ENCODE data around the gene ANO7. TPM values are rescaled to one million over a fixed set of nuclear protein-coding genes. Genes with fewer than 3 reads are reported as not detected.

Gene ANO7
- total and polyA plus RNA-seq, 2 of the 13 experiments (the other 11 are each of a cell fraction or from before 2014, with no cell fraction given), result 4.1 to 4.9 TPM

DNA sequence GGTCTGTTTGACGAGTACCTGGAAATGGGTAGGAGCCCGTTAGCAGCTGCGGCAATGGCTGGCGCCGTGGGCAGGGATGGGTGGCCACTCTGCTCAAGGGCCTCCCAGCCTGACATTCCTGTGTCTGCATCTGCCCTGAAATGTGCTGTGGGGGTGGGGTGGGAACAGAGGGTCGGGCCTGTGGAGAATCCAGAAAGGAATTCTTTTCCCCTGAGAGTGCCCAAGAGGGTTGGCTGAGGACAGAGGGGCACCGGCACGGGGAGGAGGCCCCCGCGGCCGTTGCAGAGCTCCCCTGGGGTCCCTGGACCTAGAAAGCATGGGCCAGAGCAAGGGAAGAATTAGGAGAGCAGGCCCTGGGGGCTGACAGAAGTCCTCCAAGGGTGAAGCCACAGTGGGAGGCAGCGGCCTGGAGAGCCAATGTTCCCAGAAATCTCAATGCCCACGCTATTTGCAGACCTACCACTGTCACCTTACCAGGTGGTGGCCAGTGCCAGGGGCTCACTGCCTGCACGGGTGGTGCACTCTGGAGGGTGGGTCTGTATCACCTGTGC lies 27.8 kb downstream of the ANO7 start:
- FAIRE-seq, result no peak
- no peak overlapping the region for H3K27ac ChIP-seq (ENCODE audit: extremely low read length, insufficient read depth, low read length)
- no peaks in the 10 kb centered on the region for H3K9me3 ChIP-seq (ENCODE audit: low read length)
- H3K4me2 ChIP-seq (ENCODE audit: low read depth, low read length), result peak overlapping the region; percentile 49
- ChIA-PET CTCF (ENCODE audit: low intra/inter-chr PET ratio, low total read pairs) (no interaction called here), POLR2A (interaction anchor here (0.7 to 2.2 kb wide), 10 partner anchors 9 to 655 kb away, joined by 3 to 9 read pairs (median 4); partner anchors contain the start of genes DTYMK, MTERF4, PASK and PPP1R7)
- in situ Hi-C loops (cut with HindIII; ENCODE audit: extremely low pct_ligation_motif_present, low pct_unique_long_range_greater_than_20kb) (loop anchor here (5.0 to 25.0 kb wide), 2 partner anchors 124 to 654 kb away; partner anchors contain the start of genes ANKMY1, DUSP28 and RNPEPL1), intact Hi-C loops (cut with micrococcal nuclease; ENCODE audit: unreplicated experiment) (no loop called here)
- peaks cover 14 to 33% of the 10 kb centered on the region in 2 experiments for H3K27me3 ChIP-seq (ENCODE audit: control insufficient read depth in 1 of 2, insufficient read depth in 2 of 2, low read length in 2 of 2)
- peak overlapping the region; percentile 4; the same call in 1 of the 2 replicates for H3K9ac ChIP-seq (ENCODE audit: insufficient read depth, low read depth, low read length)
- H3K4me3 ChIP-seq (replicated peaks in 1 of 3; ENCODE audit: insufficient read depth in 1 of 3, low read depth in 2 of 3, low read length in 3 of 3), result no peak overlapping the region; a peak in 1 of 6 replicates
- 31% methylated on average over 9 of the region's 14 CpGs for WGBS (ENCODE audit: low lambda C conversion rate)
- H4K20me1 ChIP-seq (ENCODE audit: insufficient read depth, low read length), result no peaks in the 10 kb centered on the region
- H3K4me1 ChIP-seq (ENCODE audit: insufficient read depth, low read length), result peaks cover 55% of the 10 kb centered on the region
- ATAC-seq, result peak; percentile 4
- no peak for DNase-seq (ENCODE audit: low spot score)
- BruUV-seq (replicated peaks), result no TSS peak
- H3K79me2 ChIP-seq (ENCODE audit: insufficient read depth, low read length), result peaks cover 23% of the 10 kb centered on the region
- H2AFZ ChIP-seq (ENCODE audit: low read length), result no peak overlapping the region
- no peaks in the 10 kb centered on the region for H3K36me3 ChIP-seq (replicated peaks in 1 of 2; ENCODE audit: control insufficient read depth in 1 of 2, insufficient read depth in 2 of 2, low read length in 2 of 2)
- TF ChIP-seq, protein P1, sequence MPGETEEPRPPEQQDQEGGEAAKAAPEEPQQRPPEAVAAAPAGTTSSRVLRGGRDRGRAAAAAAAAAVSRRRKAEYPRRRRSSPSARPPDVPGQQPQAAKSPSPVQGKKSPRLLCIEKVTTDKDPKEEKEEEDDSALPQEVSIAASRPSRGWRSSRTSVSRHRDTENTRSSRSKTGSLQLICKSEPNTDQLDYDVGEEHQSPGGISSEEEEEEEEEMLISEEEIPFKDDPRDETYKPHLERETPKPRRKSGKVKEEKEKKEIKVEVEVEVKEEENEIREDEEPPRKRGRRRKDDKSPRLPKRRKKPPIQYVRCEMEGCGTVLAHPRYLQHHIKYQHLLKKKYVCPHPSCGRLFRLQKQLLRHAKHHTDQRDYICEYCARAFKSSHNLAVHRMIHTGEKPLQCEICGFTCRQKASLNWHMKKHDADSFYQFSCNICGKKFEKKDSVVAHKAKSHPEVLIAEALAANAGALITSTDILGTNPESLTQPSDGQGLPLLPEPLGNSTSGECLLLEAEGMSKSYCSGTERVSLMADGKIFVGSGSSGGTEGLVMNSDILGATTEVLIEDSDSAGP (CRISPR knock-in tag; IDR thresholded peaks at IDR 0.05; ENCODE audit: borderline replicate concordance), result 0 out of 2 replicates have a peak, but pooled peaks have one; percentile 23
- TF ChIP-seq NCOA5 (CRISPR knock-in tag; IDR thresholded peaks at IDR 0.05) (no peak), PAWR (CRISPR knock-in tag; IDR thresholded peaks at IDR 0.05; ENCODE audit: borderline replicate concordance) (0 out of 2 replicates have a peak, but pooled peaks have one; percentile 24), LCORL (IDR thresholded peaks at IDR 0.05) (no peak), LCORL (CRISPR knock-in tag; IDR thresholded peaks at IDR 0.05) (no peak), SAFB2 (CRISPR knock-in tag; IDR thresholded peaks at IDR 0.05; ENCODE audit: borderline replicate concordance, low read depth) (no peak), ZNF556 (CRISPR knock-in tag; IDR thresholded peaks at IDR 0.05; ENCODE audit: borderline replicate concordance) (0 out of 2 replicates have a peak, but pooled peaks have one; percentile 12), GLI4 (CRISPR knock-in tag; IDR thresholded peaks at IDR 0.05; ENCODE audit: borderline replicate concordance) (0 out of 2 replicates have a peak, but pooled peaks have one; percentile 0), ZNF616 (CRISPR knock-in tag; IDR thresholded peaks at IDR 0.05; ENCODE audit: low read depth) (no peak), ZSCAN9 (CRISPR knock-in tag; IDR thresholded peaks at IDR 0.05; ENCODE audit: borderline replicate concordance) (no peak), NFE2L1 (CRISPR knock-in tag; IDR thresholded peaks at IDR 0.05; ENCODE audit: borderline replicate concordance) (no peak)
- TF ChIP-seq, protein P2, sequence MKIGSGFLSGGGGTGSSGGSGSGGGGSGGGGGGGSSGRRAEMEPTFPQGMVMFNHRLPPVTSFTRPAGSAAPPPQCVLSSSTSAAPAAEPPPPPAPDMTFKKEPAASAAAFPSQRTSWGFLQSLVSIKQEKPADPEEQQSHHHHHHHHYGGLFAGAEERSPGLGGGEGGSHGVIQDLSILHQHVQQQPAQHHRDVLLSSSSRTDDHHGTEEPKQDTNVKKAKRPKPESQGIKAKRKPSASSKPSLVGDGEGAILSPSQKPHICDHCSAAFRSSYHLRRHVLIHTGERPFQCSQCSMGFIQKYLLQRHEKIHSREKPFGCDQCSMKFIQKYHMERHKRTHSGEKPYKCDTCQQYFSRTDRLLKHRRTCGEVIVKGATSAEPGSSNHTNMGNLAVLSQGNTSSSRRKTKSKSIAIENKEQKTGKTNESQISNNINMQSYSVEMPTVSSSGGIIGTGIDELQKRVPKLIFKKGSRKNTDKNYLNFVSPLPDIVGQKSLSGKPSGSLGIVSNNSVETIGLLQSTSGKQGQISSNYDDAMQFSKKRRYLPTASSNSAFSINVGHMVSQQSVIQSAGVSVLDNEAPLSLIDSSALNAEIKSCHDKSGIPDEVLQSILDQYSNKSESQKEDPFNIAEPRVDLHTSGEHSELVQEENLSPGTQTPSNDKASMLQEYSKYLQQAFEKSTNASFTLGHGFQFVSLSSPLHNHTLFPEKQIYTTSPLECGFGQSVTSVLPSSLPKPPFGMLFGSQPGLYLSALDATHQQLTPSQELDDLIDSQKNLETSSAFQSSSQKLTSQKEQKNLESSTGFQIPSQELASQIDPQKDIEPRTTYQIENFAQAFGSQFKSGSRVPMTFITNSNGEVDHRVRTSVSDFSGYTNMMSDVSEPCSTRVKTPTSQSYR (CRISPR knock-in tag; IDR thresholded peaks at IDR 0.05; ENCODE audit: borderline replicate concordance), result peak; percentile 38; the same call in 1 of the 2 replicates
- TF ChIP-seq, protein P3, sequence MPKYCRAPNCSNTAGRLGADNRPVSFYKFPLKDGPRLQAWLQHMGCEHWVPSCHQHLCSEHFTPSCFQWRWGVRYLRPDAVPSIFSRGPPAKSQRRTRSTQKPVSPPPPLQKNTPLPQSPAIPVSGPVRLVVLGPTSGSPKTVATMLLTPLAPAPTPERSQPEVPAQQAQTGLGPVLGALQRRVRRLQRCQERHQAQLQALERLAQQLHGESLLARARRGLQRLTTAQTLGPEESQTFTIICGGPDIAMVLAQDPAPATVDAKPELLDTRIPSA (CRISPR knock-in tag; IDR thresholded peaks at IDR 0.05; ENCODE audit: borderline replicate concordance), result no peak
- TF ChIP-seq, protein P4, sequence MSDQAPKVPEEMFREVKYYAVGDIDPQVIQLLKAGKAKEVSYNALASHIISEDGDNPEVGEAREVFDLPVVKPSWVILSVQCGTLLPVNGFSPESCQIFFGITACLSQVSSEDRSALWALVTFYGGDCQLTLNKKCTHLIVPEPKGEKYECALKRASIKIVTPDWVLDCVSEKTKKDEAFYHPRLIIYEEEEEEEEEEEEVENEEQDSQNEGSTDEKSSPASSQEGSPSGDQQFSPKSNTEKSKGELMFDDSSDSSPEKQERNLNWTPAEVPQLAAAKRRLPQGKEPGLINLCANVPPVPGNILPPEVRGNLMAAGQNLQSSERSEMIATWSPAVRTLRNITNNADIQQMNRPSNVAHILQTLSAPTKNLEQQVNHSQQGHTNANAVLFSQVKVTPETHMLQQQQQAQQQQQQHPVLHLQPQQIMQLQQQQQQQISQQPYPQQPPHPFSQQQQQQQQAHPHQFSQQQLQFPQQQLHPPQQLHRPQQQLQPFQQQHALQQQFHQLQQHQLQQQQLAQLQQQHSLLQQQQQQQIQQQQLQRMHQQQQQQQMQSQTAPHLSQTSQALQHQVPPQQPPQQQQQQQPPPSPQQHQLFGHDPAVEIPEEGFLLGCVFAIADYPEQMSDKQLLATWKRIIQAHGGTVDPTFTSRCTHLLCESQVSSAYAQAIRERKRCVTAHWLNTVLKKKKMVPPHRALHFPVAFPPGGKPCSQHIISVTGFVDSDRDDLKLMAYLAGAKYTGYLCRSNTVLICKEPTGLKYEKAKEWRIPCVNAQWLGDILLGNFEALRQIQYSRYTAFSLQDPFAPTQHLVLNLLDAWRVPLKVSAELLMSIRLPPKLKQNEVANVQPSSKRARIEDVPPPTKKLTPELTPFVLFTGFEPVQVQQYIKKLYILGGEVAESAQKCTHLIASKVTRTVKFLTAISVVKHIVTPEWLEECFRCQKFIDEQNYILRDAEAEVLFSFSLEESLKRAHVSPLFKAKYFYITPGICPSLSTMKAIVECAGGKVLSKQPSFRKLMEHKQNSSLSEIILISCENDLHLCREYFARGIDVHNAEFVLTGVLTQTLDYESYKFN (CRISPR knock-in tag; conservative IDR thresholded peaks at IDR 0.05), result 0 out of 2 replicates have a peak, but pooled peaks have one; percentile 3
